ENCODE data around the gene CRHR2. TPM values are rescaled to one million over a fixed set of nuclear protein-coding genes. Genes with fewer than 3 reads are reported as not detected.

Gene CRHR2
- polyA plus RNA-seq, 1 donor from 2014 or later: 0.15 TPM

DNA sequence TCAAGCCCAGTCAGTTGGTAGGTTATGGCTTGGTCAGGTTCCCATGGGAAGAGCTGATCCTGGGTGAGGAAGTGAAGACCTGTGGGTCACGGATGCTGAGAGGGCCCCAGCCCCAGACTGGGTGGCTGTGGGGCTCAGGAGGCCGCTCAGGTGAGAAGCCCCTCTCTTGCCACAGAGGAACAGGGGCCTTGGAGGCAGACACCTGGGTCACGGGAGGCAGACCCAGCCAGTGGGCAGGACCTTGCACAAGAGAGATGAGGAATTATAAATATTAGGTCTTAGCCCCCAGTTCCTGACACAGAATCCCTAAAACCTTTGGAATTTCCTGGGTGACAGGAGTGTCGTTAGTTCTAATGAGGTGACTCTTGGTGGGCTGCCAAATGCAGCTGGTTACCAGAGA lies 10.6 kb upstream of the CRHR2 start:
- Histone ChIP-seq H4K20me1 (ENCODE audit: insufficient read depth) (no peaks in the 10 kb centered on the region), H3K9ac (ENCODE audit: low read length) (no peak overlapping the region), H2AFZ (ENCODE audit: low read depth, low read length) (no peak overlapping the region), H3K36me3 (ENCODE audit: insufficient read depth, low read length) (no peaks in the 10 kb centered on the region), H3K9me2 (ENCODE audit: insufficient read depth, low read length) (no peaks in the 10 kb centered on the region), H3F3A (ENCODE audit: insufficient read depth, low read length, poor library complexity, severe bottlenecking) (no peaks in the 10 kb centered on the region), H3K4me2 (ENCODE audit: low read length) (no peak overlapping the region), H3K27ac (ENCODE audit: low read length) (no peak overlapping the region), H3K4me3 (ENCODE audit: low read length) (no peak overlapping the region), H3K79me2 (replicated peaks; ENCODE audit: insufficient read depth, low read length) (no peaks in the 10 kb centered on the region), H3K27me3 (ENCODE audit: insufficient read depth, low read depth, low read length) (no peaks in the 10 kb centered on the region), H3K9me3 (ENCODE audit: low read length) (no peaks in the 10 kb centered on the region)
- TF ChIP-seq EZH2 (IDR thresholded peaks at IDR 0.05; ENCODE audit: borderline replicate concordance, insufficient read depth, low read length, poor library complexity, severe bottlenecking) (no peak), MXI1 (conservative IDR thresholded peaks at IDR 0.05; ENCODE audit: poor library complexity, severe bottlenecking) (no peak), EP300 (conservative IDR thresholded peaks at IDR 0.05; ENCODE audit: poor library complexity, severe bottlenecking) (no peak), POLR2AphosphoS5 (IDR thresholded peaks at IDR 0.05) (no peak), SMC3 (conservative IDR thresholded peaks at IDR 0.05; ENCODE audit: poor library complexity) (no peak), TAF1 (IDR thresholded peaks at IDR 0.05; ENCODE audit: low read depth) (no peak), RAD21 (conservative IDR thresholded peaks at IDR 0.05) (no peak)
- TF ChIP-seq, protein P1, sequence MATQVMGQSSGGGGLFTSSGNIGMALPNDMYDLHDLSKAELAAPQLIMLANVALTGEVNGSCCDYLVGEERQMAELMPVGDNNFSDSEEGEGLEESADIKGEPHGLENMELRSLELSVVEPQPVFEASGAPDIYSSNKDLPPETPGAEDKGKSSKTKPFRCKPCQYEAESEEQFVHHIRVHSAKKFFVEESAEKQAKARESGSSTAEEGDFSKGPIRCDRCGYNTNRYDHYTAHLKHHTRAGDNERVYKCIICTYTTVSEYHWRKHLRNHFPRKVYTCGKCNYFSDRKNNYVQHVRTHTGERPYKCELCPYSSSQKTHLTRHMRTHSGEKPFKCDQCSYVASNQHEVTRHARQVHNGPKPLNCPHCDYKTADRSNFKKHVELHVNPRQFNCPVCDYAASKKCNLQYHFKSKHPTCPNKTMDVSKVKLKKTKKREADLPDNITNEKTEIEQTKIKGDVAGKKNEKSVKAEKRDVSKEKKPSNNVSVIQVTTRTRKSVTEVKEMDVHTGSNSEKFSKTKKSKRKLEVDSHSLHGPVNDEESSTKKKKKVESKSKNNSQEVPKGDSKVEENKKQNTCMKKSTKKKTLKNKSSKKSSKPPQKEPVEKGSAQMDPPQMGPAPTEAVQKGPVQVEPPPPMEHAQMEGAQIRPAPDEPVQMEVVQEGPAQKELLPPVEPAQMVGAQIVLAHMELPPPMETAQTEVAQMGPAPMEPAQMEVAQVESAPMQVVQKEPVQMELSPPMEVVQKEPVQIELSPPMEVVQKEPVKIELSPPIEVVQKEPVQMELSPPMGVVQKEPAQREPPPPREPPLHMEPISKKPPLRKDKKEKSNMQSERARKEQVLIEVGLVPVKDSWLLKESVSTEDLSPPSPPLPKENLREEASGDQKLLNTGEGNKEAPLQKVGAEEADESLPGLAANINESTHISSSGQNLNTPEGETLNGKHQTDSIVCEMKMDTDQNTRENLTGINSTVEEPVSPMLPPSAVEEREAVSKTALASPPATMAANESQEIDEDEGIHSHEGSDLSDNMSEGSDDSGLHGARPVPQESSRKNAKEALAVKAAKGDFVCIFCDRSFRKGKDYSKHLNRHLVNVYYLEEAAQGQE (IDR thresholded peaks at IDR 0.05; ENCODE audit: borderline replicate concordance): no peak
- TF ChIP-seq, protein P2, sequence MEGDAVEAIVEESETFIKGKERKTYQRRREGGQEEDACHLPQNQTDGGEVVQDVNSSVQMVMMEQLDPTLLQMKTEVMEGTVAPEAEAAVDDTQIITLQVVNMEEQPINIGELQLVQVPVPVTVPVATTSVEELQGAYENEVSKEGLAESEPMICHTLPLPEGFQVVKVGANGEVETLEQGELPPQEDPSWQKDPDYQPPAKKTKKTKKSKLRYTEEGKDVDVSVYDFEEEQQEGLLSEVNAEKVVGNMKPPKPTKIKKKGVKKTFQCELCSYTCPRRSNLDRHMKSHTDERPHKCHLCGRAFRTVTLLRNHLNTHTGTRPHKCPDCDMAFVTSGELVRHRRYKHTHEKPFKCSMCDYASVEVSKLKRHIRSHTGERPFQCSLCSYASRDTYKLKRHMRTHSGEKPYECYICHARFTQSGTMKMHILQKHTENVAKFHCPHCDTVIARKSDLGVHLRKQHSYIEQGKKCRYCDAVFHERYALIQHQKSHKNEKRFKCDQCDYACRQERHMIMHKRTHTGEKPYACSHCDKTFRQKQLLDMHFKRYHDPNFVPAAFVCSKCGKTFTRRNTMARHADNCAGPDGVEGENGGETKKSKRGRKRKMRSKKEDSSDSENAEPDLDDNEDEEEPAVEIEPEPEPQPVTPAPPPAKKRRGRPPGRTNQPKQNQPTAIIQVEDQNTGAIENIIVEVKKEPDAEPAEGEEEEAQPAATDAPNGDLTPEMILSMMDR (IDR thresholded peaks at IDR 0.05; ENCODE audit: poor library complexity, severe bottlenecking): no peak

DNA sequence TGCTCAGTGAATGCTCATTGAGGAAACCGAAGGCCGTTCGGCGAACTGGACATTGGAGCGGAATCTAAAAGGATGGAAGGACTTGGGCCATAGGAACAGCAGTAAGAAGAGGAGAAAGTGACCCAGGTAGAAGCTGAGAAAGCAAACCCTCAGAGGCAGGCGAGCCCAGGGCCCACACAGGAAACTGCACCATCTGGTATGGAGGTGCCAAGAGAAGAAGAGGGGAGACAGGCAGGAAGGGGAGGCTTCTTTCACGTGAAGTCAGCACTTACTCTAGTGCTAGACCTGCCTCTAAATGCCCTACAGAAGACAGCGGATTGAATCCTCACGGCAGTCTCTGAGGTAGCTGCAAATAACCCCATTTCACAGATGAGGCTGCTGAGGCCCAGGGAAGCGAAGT lies 10.2 kb upstream of the CRHR2 start:
- H3K79me2 ChIP-seq (replicated peaks; ENCODE audit: insufficient read depth, low read length): no peaks in the 10 kb centered on the region
- H3K36me3 ChIP-seq (ENCODE audit: insufficient read depth, low read length): no peaks in the 10 kb centered on the region
- H4K20me1 ChIP-seq (ENCODE audit: insufficient read depth): no peaks in the 10 kb centered on the region
- H3K4me2 ChIP-seq (ENCODE audit: low read length): no peak overlapping the region
- H3K4me3 ChIP-seq (ENCODE audit: low read length): no peak overlapping the region
- no peak overlapping the region for H3K9ac ChIP-seq (ENCODE audit: low read length)
- H3K27ac ChIP-seq (ENCODE audit: low read length): no peak overlapping the region
- no peaks in the 10 kb centered on the region for H3K9me3 ChIP-seq (ENCODE audit: low read length)
- H3F3A ChIP-seq (ENCODE audit: insufficient read depth, low read length, poor library complexity, severe bottlenecking): no peaks in the 10 kb centered on the region
- no peaks in the 10 kb centered on the region for H3K27me3 ChIP-seq (ENCODE audit: insufficient read depth, low read depth, low read length)
- no peaks in the 10 kb centered on the region for H3K9me2 ChIP-seq (ENCODE audit: insufficient read depth, low read length)
- H2AFZ ChIP-seq (ENCODE audit: low read depth, low read length): no peak overlapping the region
- TF ChIP-seq MXI1 (conservative IDR thresholded peaks at IDR 0.05; ENCODE audit: poor library complexity, severe bottlenecking) (no peak), EZH2 (IDR thresholded peaks at IDR 0.05; ENCODE audit: borderline replicate concordance, insufficient read depth, low read length, poor library complexity, severe bottlenecking) (no peak), POLR2AphosphoS5 (IDR thresholded peaks at IDR 0.05) (no peak), RAD21 (conservative IDR thresholded peaks at IDR 0.05) (no peak)
- TF ChIP-seq, protein P1 (IDR thresholded peaks at IDR 0.05; ENCODE audit: borderline replicate concordance): no peak

Measured in neural cell (in vitro differentiated cells).